Activated CD8-positive, alpha-beta memory T cell treated with anti-CD3 and anti-CD28 coated beads, Interleukin-2, amount 50 U/mL, for 24 hours (primary cell): ENCODE data around the gene CPA4.

Experiments used
- DNase-seq: peaks from one replicate; pipeline ENCODE4 v3.0.0-alpha.2; 2020; ENCODE audit errors: extremely low read depth

CPA4 gene

GRCh38 chr7:130344271-130344866, 51.4 kb downstream of the CPA4 start, which contains the start of gene CPA5:
Gene CPA5, plus strand, starts transcription at chr7:130344816. Its CDS starts 1,670 bp downstream, at chr7:130346486.
- DNase-seq: no peak

- DNase-seq: no peak
Observed at GRCh38 chr7:130345136-130345535, 52.2 kb downstream of the CPA4 start.

GRCh38 chr7:130345725-130346124, 52.8 kb downstream of the CPA4 start:
- DNase-seq: no peak

GRCh38 chr7:130346177-130346905, 53.4 kb downstream of the CPA4 start:
- DNase-seq: no peak

GRCh38 chr7:130346941-130347340, 54.0 kb downstream of the CPA4 start:
- DNase-seq: no peak

- no peak for DNase-seq
Observed at GRCh38 chr7:130349911-130350782, 57.2 kb downstream of the CPA4 start.

GRCh38 chr7:130350945-130351790, 58.2 kb downstream of the CPA4 start:
- DNase-seq: no peak

GRCh38 chr7:130351791-130352090, 58.8 kb downstream of the CPA4 start:
- no peak for DNase-seq

GRCh38 chr7:130352194-130353074, 59.5 kb downstream of the CPA4 start:
- DNase-seq: no peak

GRCh38 chr7:130353196-130353595, 60.2 kb downstream of the CPA4 start:
- no peak for DNase-seq

GRCh38 chr7:130356121-130356875, 63.3 kb downstream of the CPA4 start:
- no peak for DNase-seq

- no peak for DNase-seq
Observed at GRCh38 chr7:130356876-130357611, 64.1 kb downstream of the CPA4 start.

GRCh38 chr7:130358471-130358870, 65.5 kb downstream of the CPA4 start:
- no peak for DNase-seq

- DNase-seq: no peak
Observed at GRCh38 chr7:130359276-130359857, 66.4 kb downstream of the CPA4 start.

- no peak for DNase-seq
Observed at GRCh38 chr7:130360518-130360917, 67.6 kb downstream of the CPA4 start.

GRCh38 chr7:130361681-130362080, 68.7 kb downstream of the CPA4 start:
- DNase-seq: no peak

- DNase-seq: no peak
Observed at GRCh38 chr7:130362251-130362816, 69.4 kb downstream of the CPA4 start.

GRCh38 chr7:130363026-130363847, 70.3 kb downstream of the CPA4 start:
- DNase-seq: peak; percentile 15
